Naive B cell (primary cell): ENCODE results near the gene INF2. TPM values are rescaled to one million over a fixed set of nuclear protein-coding genes. Genes with fewer than 3 reads are reported as not detected.

Experiments used
- polyA plus RNA-seq, 6 donors: library from polyadenylated mRNA; unstranded; fragments of 300-500 nt; fragmentation: Illumina TruSeq; gene quantifications; one replicate each; pipeline ENCODE4 v1.2.3, GENCODE V29; 2021; ENCODE audit warnings: low read depth in 6 of 6

The INF2 gene
- polyA plus RNA-seq, 6 donors from 2014 or later = 2.8 to 10.2 (median 5.5) TPM

Other genes with a start within 250 kb of the INF2 start
- not detected for gene C14orf180, start 109.9 kb upstream of the INF2 start, polyA plus RNA-seq
- gene TMEM179, start 84.8 kb upstream of the INF2 start, polyA plus RNA-seq = not detected
- gene ADSS1, start 34.6 kb downstream of the INF2 start, polyA plus RNA-seq = under 1 TPM in 2 of 6 donors, not detected in 4; 0.17 to 0.29 TPM
- gene SIVA1, start 63.5 kb downstream of the INF2 start, polyA plus RNA-seq = 100 to 1,000 TPM; 191 to 266 (median 227) TPM
- gene AKT1, start 106.1 kb downstream of the INF2 start, polyA plus RNA-seq = 10 to 100 TPM in 5 of 6 donors, 1 to 10 TPM in 1; 6.3 to 22.0 (median 14.1) TPM
- gene ZBTB42, start 111.5 kb downstream of the INF2 start, polyA plus RNA-seq = 1 to 10 TPM in 4 of 6 donors, under 1 TPM in 2; 0.84 to 1.9 (median 1.2) TPM
- gene CEP170B, start 175.7 kb downstream of the INF2 start, polyA plus RNA-seq = not detected
- 100 to 1,000 TPM in 5 of 6 donors, 10 to 100 TPM in 1; 77.4 to 264 (median 182) TPM for gene PLD4, start 235.3 kb downstream of the INF2 start, polyA plus RNA-seq